Stimulated activated CD8-positive, alpha-beta memory T cell treated with anti-CD3 and anti-CD28 coated beads, Interleukin-15, amount 100 ng/mL, for 48 hours (primary cell): ENCODE measurements around the gene EXT2.

ENCODE experiments used
- DNase-seq, 2 donors: peaks; one replicate each; pipeline ENCODE4 v3.0.0-alpha.2; 2020; ENCODE audit warnings: low read depth in 2 of 2

The EXT2 gene

DNA sequence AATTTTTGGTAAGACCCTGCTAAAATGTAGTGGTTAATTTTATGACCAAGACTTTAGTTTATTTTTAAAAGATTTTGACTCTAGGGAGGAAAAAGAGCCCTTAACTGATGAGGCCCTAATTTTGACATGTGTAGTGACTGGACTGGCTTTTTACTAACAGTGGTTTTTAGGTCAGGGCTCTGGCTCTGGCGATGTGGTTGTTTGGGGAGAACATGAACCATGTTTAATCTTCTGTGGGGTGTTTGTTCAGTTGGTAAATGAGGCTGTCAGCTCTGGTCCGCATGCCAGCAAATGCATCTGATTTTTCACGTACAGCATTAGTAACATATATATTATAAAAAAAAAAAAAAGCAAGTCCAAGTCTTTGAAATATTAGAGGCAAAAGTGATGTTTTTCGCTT, 104.3 kb downstream of the EXT2 start:
- DNase-seq: no peak

DNA sequence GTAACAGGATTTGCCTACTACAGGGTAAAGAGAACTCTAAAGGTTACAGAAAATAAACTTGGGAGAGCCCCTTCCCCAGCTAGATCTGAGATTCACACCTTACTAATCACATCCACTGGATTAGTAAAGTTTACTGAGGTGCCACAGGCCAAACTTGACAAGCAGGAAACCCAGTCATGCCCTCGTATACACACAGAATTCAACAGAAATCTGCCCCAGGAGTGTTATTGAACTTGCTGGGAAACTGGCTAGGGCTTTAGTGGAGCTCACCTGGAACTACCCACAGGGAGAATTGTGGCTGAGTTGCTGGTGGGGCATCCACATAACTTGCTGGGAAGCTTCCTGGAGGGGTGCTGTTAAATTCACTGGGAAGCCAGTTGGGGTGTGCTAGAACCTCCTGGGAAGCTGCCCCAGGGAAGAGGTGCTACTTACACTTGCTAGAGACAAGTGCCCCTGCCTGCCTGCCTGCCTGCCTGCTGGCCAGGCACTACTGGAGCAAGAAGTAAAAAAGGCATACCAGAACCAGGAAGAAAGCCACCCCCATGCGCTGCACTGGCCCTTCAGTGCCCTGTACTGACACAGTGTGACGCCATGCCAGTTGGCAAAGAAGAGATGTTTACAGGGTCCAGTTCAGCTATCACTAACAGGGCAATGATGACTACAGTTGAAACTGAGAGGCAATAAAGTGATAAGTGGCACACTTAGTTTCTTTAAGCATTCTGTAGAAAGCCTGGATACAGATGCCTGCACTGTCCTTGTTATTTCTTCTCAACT, 108.0 kb downstream of the EXT2 start:
- no peak for DNase-seq

DNA sequence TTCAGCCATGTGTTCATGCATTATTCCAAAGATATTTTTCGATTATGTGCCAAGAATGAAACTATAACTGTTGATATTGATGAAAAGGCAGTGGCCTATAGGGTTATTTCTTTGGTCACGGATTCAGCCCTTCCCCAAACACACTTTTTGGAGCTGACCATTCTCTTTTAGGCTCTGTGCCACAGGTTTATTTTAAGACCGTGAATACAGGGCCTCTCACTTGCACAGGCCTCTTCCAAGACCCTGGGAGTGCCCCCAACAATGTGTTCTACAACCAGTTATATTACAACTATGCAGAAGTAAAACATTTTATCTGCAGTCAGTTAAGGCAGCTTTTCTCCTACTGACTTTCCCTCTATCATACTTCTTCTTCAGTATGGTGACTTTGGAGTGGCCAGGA, 109.9 kb downstream of the EXT2 start:
- DNase-seq: no peak

DNA sequence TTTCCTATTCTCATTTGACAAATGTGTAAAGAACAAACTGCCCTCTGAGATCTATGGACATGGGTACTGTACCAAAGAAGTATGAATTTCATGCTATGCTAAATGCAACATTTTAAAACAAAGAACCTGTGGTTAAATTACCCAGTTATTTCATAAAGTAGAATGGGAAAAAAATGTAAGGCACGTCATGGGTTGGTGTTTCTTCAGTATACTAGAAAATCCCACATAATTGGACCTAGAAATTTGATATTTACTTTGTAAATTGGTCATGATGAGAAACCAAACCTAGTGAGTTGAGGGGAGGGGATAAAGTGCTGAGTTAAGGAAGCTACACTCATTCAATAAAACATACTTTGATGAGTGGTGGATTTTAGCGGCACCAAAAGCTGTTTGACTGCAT, 110.4 kb downstream of the EXT2 start:
- DNase-seq: no peak

DNA sequence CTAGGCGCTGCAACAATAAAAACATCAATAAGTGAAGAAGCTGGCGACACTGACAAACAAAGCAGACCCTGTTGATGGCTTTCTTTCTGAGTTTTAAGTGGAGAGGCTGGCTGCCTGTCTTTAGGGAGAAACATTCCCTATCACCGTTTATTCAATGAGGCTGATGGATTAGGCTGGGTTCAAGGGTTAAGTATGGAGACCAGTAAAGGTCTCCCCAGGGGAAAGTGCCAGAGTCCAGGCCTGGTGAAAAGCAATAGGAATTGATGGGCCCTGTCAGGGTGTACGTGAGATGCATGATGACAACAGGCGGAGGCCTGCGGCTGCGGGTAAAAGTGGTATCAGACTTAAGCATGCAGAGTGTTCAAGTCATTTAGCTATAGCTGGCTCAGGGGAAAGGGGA, 111.8 kb downstream of the EXT2 start:
- DNase-seq: no peak

DNA sequence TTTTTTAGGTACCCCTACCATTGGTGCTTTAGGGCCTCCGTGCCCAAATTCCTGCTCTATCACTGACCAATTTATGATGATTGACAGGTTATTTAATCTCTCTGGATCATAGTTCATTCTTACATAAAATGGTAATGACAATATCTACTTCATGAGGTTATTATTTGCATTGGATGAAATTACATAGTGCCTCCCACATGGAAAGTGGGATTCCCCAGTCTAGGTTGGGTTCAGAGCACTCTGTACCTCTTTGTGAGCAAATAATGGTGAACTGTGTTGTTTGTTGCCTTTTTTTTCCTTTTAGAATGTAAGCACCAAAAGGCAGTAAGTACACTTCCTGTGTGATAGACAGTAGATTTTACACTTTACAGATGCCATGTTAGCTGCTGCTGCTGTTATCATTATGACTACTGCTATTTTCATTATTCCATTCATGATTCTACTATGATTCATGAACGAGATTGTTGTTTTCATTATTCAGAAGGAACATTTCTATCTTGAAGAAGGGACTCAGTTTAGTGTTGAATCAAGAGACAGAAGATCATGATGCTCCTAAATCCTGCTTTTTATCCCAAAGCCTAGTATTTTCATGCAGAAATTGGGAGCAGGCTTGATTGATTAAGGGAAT, 113.6 kb downstream of the EXT2 start:
- DNase-seq: no peak

DNA sequence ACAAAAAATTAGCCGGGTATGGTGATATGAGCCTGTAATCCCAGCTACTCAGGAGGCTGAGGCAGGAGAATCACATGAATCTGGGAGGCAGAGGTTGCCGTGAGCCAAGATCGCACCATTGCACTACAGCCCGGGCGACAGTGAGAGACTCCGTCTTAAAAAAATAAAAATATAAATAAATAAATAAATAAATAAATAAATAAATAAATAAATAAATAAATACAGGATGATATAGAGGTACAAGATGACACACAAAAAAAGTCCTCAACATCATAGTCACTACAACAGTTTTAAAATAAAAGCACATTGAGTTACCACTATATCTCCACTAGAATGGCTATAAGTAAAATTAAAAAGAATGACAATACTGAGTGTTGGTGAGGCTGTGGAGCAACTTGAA, 116.7 kb downstream of the EXT2 start:
- DNase-seq: no peak

DNA sequence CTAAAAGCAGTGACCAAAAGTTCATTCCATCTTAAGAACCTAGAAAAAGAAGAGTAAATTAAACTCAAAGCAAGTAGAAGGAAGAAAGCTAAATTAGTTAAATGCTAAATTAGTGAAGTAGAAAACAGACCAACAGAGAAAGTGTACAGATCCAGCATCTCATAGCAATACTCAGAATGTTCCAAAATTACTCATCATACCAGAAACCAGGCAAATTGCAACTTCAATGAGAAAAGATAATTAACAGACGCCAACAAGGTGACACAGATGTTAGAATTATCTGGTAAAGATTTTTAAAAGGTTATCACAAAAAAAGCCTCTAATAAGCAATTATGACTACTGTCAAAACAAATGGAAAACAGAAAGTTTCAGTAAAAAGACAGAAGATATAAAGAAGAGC, 117.7 kb downstream of the EXT2 start:
- DNase-seq: no peak

DNA sequence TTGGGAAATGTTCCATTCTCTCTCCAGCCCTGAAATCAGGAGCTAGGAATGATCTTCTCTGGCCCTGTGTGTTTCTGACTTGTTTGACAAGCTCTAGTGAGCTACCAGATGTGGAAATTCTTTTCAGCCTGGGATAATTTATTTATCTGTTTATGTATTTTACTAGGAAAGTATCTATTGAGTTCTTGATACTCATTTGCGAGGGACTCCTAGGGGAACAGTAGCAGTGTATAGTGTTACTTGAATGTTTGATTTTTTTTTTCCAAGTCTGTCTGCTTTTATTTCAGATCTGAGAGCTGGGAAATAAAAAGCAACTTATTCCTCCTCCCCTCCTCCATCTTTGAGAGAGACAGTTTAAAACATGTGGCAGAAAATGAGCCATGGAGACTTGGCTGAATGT, 122.0 kb downstream of the EXT2 start:
- no peak for DNase-seq

DNA sequence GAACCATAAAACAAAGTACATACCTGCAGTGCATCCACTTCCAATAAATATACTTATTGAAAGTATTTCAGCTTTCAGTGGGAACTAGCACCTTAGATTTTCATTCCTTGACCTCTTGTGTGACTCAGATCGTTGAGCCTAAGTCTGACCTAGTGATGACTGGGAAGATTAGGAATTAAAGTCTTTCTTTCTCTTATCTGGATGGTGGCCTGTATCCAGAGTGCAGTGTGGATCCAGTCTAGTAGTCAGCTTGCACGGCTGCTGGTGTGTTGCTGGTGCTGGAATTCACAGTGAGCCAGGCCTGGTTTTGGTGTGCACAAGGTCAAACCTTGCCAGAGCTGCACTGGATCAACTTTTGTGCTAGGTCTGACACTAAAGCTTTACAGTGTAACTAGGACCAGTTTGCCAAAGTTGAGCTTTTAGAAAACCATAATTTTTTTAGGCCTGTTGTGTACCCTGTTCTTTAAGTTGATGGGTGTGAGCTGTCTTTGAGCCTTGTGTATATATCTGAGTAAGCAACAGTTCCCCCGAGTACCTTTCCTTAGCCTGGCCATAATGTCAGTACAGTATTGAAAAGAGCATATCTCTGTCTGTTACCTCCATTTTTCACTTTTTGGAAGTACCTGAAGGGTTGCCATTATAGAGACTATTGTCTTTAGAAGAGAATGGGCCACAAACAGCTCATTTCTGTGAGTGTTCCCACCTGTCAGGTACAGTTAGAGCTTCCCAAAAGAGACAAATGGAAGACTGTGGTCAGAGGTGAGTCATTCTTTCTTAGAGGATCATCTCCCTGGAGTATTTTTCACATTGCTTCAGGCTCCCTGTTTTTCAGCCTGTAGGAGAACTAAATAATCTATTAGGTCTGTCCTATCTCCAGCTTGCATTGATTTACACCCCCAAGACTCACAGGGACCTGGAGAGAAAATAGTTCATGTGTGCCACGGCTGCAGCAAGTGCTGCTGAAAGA, 124.6 kb downstream of the EXT2 start:
- DNase-seq: no peak

DNA sequence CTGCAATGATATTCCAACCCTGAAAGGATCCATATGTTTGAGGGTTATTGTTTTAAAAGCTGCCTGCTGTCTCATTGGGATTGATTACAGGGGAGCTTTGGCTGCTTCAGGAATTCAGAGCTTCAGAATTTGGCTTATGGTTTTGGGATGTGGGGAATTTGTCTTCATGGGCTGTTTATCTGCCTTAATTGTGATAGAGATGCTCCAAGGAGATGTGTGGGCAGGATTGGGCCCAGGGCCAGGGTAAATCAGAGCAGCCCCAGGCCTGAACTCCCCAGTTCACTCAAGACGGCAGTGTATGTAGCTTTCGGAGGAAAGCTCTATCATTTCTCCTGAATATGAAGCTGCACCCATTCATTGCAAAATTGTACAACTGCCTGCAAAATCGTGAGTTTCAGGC, 126.0 kb downstream of the EXT2 start:
- no peak for DNase-seq

DNA sequence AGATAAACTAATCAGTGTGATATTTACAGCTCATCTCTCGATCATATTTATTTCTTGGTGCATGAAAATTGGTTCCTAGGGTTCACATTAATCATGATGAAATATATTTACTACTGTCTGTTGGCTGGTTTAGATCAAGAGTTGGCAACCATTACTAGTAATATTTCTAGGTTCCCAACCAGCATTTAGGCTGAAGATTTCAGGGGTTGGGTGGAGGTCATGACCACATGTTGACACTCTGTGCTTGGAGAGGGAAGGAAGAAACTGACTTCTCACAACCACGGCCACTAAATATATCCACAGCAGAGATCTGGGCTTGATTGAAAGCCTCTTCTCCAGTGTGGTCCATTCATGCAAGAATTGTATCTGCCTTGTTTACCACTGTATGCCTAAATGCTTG, 126.5 kb downstream of the EXT2 start:
- no peak for DNase-seq

DNA sequence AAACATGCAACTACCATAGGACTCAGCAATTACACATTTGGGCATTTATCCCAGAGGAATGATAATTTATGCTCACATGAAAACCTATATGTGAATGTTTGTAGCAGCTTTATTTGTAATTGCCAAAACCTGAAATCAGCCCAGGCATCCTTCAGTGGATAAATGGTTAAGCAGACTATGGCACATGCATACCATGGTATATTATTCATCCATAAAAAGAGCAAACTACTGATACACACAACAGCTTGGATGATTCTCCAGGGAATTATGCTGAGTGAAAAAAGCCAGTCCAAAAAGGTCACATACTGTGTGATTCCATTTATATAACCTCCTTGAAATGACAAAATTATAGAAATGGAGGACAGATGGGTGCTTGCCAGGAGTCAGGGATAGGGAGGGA, 127.8 kb downstream of the EXT2 start:
- DNase-seq: no peak

DNA sequence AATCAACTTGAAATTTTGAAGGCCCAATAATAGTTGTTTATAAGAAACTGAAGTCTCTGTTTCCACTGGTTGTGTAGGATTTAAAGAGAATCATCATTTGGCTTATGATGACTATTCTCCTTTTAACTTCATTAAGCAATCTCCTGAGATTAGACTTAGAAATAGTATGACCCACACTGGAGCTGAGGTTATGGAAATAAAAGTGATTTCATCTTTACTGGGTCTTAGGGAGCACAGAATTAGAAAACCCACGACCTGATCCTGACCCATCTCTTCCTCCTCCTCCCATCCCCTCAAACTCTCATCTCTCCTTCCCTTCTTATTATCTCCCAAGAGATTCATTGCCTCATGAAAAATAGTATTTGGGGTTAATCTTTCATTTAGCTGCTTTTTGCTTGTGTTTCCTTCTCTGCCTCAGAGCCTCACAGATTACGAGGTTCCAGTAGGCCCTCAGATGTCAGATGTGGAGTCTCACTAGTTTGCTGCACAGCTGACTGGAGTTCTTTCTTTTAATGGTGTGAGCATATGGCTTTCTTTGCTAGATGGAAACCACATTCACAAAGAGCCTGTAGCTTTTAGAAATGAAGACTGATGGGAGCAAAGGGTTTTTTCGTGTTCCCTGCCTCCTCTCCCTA, 129.5 kb downstream of the EXT2 start:
- DNase-seq: no peak

DNA sequence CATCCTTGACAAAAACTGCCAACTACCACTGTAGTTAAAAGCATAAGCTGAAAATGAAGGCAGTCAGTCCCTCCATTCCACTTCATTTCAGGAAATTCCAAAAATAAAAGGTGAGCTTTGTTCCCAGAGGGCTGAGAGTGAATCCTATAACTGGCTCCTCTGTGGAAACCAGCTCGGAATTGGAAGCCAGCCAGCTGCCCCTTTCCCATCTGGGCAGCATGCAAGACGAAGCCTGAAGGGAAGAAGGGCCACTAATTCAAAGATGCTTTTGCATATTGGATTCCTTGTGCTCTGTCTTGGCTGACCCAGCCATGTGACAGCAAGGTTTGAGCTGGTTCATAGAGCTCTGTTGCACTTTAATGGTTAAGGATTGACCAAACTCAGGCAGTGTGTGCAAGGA, 131.0 kb downstream of the EXT2 start:
- no peak for DNase-seq

DNA sequence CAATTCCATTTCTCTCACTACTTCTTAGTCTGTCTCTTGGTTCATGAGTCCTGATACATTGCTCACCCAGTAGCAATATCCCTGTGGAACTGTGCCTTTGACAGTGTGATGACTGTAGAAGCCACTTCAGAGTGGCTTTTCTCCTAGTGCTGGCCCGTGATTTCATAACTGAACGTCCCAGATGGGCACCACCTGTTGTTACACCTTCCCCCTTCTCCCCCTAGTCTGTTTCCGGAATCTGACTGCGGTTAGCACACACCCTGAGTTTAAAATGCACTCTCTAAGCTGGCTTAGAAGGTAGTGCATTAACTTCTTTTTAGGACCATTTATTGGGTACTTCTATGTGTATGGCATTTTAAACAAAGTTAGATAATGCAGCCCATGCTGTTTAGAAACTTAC, 131.5 kb downstream of the EXT2 start:
- DNase-seq: no peak

DNA sequence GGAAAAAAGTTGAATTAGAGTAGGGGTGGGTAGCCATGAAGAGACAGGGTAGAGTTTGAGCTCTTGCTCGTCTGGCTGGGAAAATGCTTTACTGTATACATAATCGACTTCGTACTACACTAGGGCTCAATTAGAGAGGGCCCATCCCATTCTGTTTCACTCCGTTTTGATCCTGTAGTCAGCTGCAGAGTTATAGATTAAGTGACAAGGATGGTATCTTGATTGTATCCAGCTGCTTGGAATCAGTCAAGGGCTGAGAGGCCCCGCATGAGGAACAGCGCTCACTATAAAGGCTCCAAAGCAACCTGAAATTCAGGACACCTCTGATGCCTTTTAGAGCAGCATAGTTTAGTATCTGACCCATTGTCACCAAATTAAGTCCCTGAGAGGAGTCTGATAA, 132.9 kb downstream of the EXT2 start:
- DNase-seq: no peak

DNA sequence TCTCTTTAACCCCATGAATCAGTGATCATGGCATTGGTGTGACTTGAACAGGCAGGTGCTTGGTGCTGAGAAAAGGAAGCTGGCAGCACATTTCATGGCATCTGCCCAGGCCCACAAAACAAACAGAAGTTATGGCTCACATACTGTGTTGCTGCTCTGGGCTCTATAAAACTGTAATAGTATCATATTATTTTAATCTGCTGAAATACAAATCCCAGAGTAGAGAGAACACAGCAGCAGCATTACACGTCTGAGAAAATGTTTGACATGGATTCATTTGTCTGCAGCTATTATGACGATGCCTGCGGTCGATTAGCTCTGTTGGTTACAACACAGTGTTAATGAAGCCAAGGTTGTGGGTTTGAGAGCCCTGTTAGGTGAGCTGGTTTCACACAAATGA, 133.6 kb downstream of the EXT2 start:
- DNase-seq: no peak

DNA sequence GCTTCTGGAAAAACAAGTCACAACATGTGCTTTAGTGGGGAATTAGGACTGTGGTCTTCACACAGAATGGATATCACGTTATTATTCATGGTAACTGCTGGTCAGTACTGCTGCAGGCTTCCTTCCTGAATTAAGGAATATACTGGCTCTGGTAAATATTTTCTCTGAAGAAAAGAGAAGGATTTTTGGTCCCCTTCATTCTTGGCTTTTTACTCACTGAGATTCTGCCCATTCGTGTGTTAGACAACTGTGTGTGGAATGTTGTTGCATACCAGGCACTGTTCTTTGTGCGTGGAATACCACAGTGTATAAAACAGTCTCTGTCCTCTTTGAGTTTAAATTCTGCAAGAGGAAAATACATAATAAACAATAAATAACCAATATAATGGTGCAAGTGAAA, 134.1 kb downstream of the EXT2 start:
- DNase-seq: no peak

DNA sequence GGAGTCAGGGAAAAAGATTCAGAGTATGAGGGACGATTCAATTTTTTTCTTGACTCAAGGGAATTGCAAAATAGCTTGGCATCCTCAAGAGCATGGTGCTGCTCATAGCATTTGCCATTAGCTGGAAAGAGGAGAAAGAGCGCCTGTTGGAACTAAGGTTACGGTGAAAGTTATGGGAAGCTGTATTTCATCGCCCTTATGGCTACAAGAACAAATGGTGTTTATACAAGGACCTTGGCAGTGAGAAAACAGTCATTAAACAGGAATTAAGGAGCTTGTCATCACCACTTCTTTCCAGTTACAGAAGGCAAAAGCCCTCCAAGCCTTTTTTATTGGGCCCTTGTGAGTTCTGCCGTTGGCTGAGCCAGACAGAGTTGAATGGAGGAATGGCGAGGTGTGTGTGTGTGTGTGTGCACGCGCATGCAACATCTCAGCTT, 140.3 kb downstream of the EXT2 start:
- no peak for DNase-seq

DNA sequence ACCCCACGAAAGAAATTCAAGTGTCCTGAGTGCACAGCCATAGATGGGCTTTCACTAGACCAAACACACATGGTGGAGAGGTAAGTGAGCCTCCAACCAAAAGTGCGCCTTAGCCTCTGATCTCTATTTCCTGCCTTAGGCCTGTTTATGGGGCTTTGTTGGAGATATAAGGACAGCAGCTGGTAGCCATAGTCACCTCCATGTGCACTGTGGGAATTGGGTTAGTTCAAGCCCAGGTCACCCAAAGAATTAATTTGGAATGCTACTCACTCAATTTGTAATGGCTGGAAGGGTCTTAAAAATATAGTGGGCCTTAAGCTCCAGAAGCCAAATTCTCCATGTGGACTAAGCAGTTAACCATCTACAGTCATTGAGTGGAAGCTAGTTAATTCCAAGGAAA, 140.8 kb downstream of the EXT2 start:
- no peak for DNase-seq

DNA sequence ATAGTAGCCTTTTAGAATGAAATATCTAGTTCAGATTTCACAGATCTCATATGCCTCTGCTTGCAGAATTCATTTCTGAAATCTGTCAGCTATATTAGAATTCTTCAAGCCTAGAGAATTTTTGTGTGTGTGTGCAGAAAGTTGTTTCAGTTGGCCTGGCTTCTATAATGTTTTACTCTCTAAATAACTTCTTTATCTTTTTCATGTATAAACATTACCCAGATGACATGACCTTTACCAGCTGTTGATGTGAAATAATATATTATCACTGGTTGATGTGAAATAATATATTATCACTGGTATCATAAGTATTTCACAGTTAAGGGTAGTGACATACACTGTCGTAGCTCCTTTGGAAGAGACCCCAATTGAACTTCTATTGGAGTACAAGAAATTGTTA, 141.7 kb downstream of the EXT2 start:
- DNase-seq: no peak
